Trophoblast cell (in vitro differentiated cells and primary cell): ENCODE measurements around the gene MRPL2.

Experiments
- DNase-seq, 2 donors: peaks; one replicate each; pipeline ENCODE4 v3.0.0-alpha.2; 2016
- H2AFZ ChIP-seq: 2 replicates; pipeline ENCODE4 v1.6.1; 2013; ENCODE audit warnings: low read length, moderate library complexity, mild to moderate bottlenecking; ENCODE audit not compliant: insufficient read depth, poor library complexity
- H2AK5ac ChIP-seq: 2 replicates; pipeline ENCODE4 v1.6.1; 2013; ENCODE audit warnings: mild to moderate bottlenecking, low read length
- H2BK120ac ChIP-seq: 2 replicates; pipeline ENCODE4 v1.6.1; 2013; ENCODE audit warnings: low read length, mild to moderate bottlenecking, moderate library complexity; ENCODE audit not compliant: insufficient read depth, poor library complexity
- H2BK12ac ChIP-seq: 2 replicates; pipeline ENCODE4 v1.6.1; 2013; ENCODE audit warnings: mild to moderate bottlenecking, low read length, moderate library complexity
- H2BK5ac ChIP-seq: 2 replicates; pipeline ENCODE4 v1.6.1; 2013; ENCODE audit warnings: low read length, low read depth, moderate library complexity, mild to moderate bottlenecking; ENCODE audit not compliant: poor library complexity
- H3K14ac ChIP-seq: 2 replicates; pipeline ENCODE4 v1.6.1; 2013; ENCODE audit warnings: mild to moderate bottlenecking, low read length
- H3K18ac ChIP-seq: 2 replicates; pipeline ENCODE4 v1.6.1; 2013; ENCODE audit warnings: mild to moderate bottlenecking, low read length
- H3K23ac ChIP-seq: 2 replicates; pipeline ENCODE4 v1.6.1; 2013; ENCODE audit warnings: low read length
- H3K27ac ChIP-seq: 2 replicates; pipeline ENCODE4 v1.5.1; 2013; ENCODE audit warnings: low read depth, mild to moderate bottlenecking, inconsistent platforms, low read length, moderate library complexity
- H3K27me3 ChIP-seq: 2 replicates; pipeline ENCODE4 v1.6.1; 2013; ENCODE audit warnings: inconsistent platforms, mild to moderate bottlenecking, low read length, moderate library complexity; ENCODE audit not compliant: insufficient read depth
- H3K36me3 ChIP-seq, 2 experiments: 1 replicate in 1 of 2; 2 replicates in 1 of 2; pipeline ENCODE4 v1.6.1; 2013; ENCODE audit warnings: low read length in 2 of 2, mild to moderate bottlenecking in 2 of 2, moderate library complexity in 1 of 2; ENCODE audit not compliant: insufficient read depth in 2 of 2, control insufficient read depth in 1 of 2
- H3K4ac ChIP-seq: 2 replicates; pipeline ENCODE4 v1.6.1; 2013; ENCODE audit warnings: low read depth, mild to moderate bottlenecking, low read length, moderate library complexity
- H3K4me1 ChIP-seq, 2 experiments: 1 replicate in 1 of 2; 2 replicates in 1 of 2; pipeline ENCODE4 v1.6.1; 2013; ENCODE audit warnings: low read length in 2 of 2, mild to moderate bottlenecking in 2 of 2, moderate library complexity in 1 of 2; ENCODE audit not compliant: insufficient read depth in 2 of 2, control insufficient read depth in 1 of 2
- H3K4me2 ChIP-seq: 2 replicates; pipeline ENCODE4 v1.6.1; 2013; ENCODE audit warnings: inconsistent platforms, mild to moderate bottlenecking, low read length, moderate library complexity
- H3K4me3 ChIP-seq: 2 replicates; pipeline ENCODE4 v1.5.1; 2013; ENCODE audit warnings: mild to moderate bottlenecking, low read depth, low read length, inconsistent platforms
- H3K79me1 ChIP-seq: one replicate; pipeline ENCODE4 v1.6.1; 2013; ENCODE audit warnings: low read length
- H3K79me2 ChIP-seq: 2 replicates; pipeline ENCODE4 v1.6.1; 2013; ENCODE audit warnings: low read length, mild to moderate bottlenecking; ENCODE audit not compliant: control insufficient read depth, insufficient read depth, poor library complexity
- H3K9ac ChIP-seq: 2 replicates; pipeline ENCODE4 v1.6.1; 2013; ENCODE audit warnings: mild to moderate bottlenecking, low read length
- H3K9me3 ChIP-seq: 2 replicates; pipeline ENCODE4 v1.6.1; 2013; ENCODE audit warnings: low read depth, mild to moderate bottlenecking, control low read depth, inconsistent platforms, low read length; ENCODE audit not compliant: insufficient read depth
- H4K12ac ChIP-seq: 2 replicates; pipeline ENCODE4 v1.6.1; 2013; ENCODE audit warnings: low read depth, mild to moderate bottlenecking, low read length, moderate library complexity
- H4K8ac ChIP-seq: 2 replicates; pipeline ENCODE4 v1.6.1; 2013; ENCODE audit warnings: low read depth, mild to moderate bottlenecking, low read length, moderate library complexity
- H4K91ac ChIP-seq: one replicate; pipeline ENCODE4 v1.6.1; 2013; ENCODE audit warnings: low read depth, mild to moderate bottlenecking, low read length, moderate library complexity
- WGBS: extraction: QIAGEN DNeasy Blood & Tissue Kit; methylation state at CpG from one replicate; pipeline ENCODE4 v1.1.7; 2013; ENCODE audit warnings: missing lambda C conversion rate; ENCODE audit not compliant: insufficient read length, insufficient coverage; ENCODE audit errors: extremely low coverage; 5-methylcytosine and 5-hydroxymethylcytosine counted together

The MRPL2 gene

GRCh38 chr6:43009124-43009523 is 50.1 kb downstream of the MRPL2 start:
- WGBS, result no CpG with 5 or more reads among the region's 6 CpGs
- no peak overlapping the region for H2AK5ac ChIP-seq
- no peak overlapping the region for H3K14ac ChIP-seq
- H3K79me2 ChIP-seq, result peaks cover 4% of the 10 kb centered on the region
- DNase-seq, result peak; percentile 46 to 53
- H3K36me3 ChIP-seq, result peaks cover 59 to 62% of the 10 kb centered on the region in 2 experiments
- no peak overlapping the region for H3K9ac ChIP-seq
- no peak overlapping the region for H2BK120ac ChIP-seq
- no peak overlapping the region for H3K4ac ChIP-seq
- H3K9me3 ChIP-seq, result no peaks in the 10 kb centered on the region
- no peak overlapping the region for H3K18ac ChIP-seq
- H3K27me3 ChIP-seq, result no peaks in the 10 kb centered on the region
- H4K91ac ChIP-seq, result no peak overlapping the region
- H2BK12ac ChIP-seq, result no peak overlapping the region
- no peak overlapping the region for H4K8ac ChIP-seq
- H3K4me2 ChIP-seq, result no peak overlapping the region
- no peak overlapping the region for H3K4me3 ChIP-seq
- no peak overlapping the region for H2BK5ac ChIP-seq
- H3K79me1 ChIP-seq, result peaks cover under 1% of the 10 kb centered on the region
- no peak overlapping the region for H3K23ac ChIP-seq
- H2AFZ ChIP-seq, result no peak overlapping the region
- H3K4me1 ChIP-seq, result peaks cover 6 to 8% of the 10 kb centered on the region in 2 experiments
- H4K12ac ChIP-seq, result no peak overlapping the region
- no peak overlapping the region for H3K27ac ChIP-seq

GRCh38 chr6:43007126-43007525 is 52.1 kb downstream of the MRPL2 start:
- no peak overlapping the region for H3K27ac ChIP-seq
- no peaks in the 10 kb centered on the region for H3K79me2 ChIP-seq
- no peak overlapping the region for H4K91ac ChIP-seq
- H2AK5ac ChIP-seq, result no peak overlapping the region
- no peaks in the 10 kb centered on the region for H3K4me1 ChIP-seq
- no peak overlapping the region for H3K4me3 ChIP-seq
- H2BK12ac ChIP-seq, result no peak overlapping the region
- no peak overlapping the region for H3K4ac ChIP-seq
- no peaks in the 10 kb centered on the region for H3K9me3 ChIP-seq
- H4K8ac ChIP-seq, result no peak overlapping the region
- no peaks in the 10 kb centered on the region for H3K79me1 ChIP-seq
- no peak overlapping the region for H3K14ac ChIP-seq
- H2AFZ ChIP-seq, result no peak overlapping the region
- H4K12ac ChIP-seq, result no peak overlapping the region
- no peak overlapping the region for H3K18ac ChIP-seq
- WGBS, result no CpG with 5 or more reads among the region's 9 CpGs
- H2BK5ac ChIP-seq, result no peak overlapping the region
- H2BK120ac ChIP-seq, result no peak overlapping the region
- no peak for DNase-seq
- H3K9ac ChIP-seq, result no peak overlapping the region
- peaks cover 58 to 64% of the 10 kb centered on the region in 2 experiments for H3K36me3 ChIP-seq
- no peak overlapping the region for H3K23ac ChIP-seq
- H3K27me3 ChIP-seq, result no peaks in the 10 kb centered on the region
- no peak overlapping the region for H3K4me2 ChIP-seq

- H2AFZ ChIP-seq, result no peak overlapping the region
- no peaks in the 10 kb centered on the region for H3K4me1 ChIP-seq
- H3K9me3 ChIP-seq, result no peaks in the 10 kb centered on the region
- peaks cover 49 to 56% of the 10 kb centered on the region in 2 experiments for H3K36me3 ChIP-seq
- H4K8ac ChIP-seq, result no peak overlapping the region
- H3K4me2 ChIP-seq, result no peak overlapping the region
- H2BK5ac ChIP-seq, result no peak overlapping the region
- no peak overlapping the region for H3K9ac ChIP-seq
- H3K79me1 ChIP-seq, result no peaks in the 10 kb centered on the region
- no peak overlapping the region for H4K91ac ChIP-seq
- no peaks in the 10 kb centered on the region for H3K79me2 ChIP-seq
- H3K23ac ChIP-seq, result no peak overlapping the region
- H3K27ac ChIP-seq, result no peak overlapping the region
- no peak overlapping the region for H3K4ac ChIP-seq
- DNase-seq, result no peak
- no peak overlapping the region for H3K4me3 ChIP-seq
- no peaks in the 10 kb centered on the region for H3K27me3 ChIP-seq
- H3K14ac ChIP-seq, result no peak overlapping the region
- no CpG with 5 or more reads among the region's 11 CpGs for WGBS
- H2BK12ac ChIP-seq, result no peak overlapping the region
- no peak overlapping the region for H2AK5ac ChIP-seq
- no peak overlapping the region for H2BK120ac ChIP-seq
- no peak overlapping the region for H4K12ac ChIP-seq
- no peak overlapping the region for H3K18ac ChIP-seq
Observed at GRCh38 chr6:43006251-43006650, 53.0 kb downstream of the MRPL2 start.

- Histone ChIP-seq H2BK12ac (no peak overlapping the region), H3K14ac (no peak overlapping the region), H3K27ac (no peak overlapping the region), H3K79me2 (no peaks in the 10 kb centered on the region), H2BK5ac (no peak overlapping the region), H3K4me2 (no peak overlapping the region), H4K8ac (no peak overlapping the region), H3K23ac (no peak overlapping the region), H3K4me3 (no peak overlapping the region), H3K36me3 (peaks cover 45 to 52% of the 10 kb centered on the region in 2 experiments), H3K4ac (no peak overlapping the region), H3K79me1 (no peaks in the 10 kb centered on the region), H2AK5ac (no peak overlapping the region), H2BK120ac (no peak overlapping the region), H3K18ac (no peak overlapping the region), H3K9ac (no peak overlapping the region), H3K27me3 (no peaks in the 10 kb centered on the region), H4K12ac (no peak overlapping the region), H2AFZ (no peak overlapping the region), H3K9me3 (no peaks in the 10 kb centered on the region), H3K4me1 (no peaks in the 10 kb centered on the region), H4K91ac (no peak overlapping the region)
- DNase-seq, result no peak
- no CpG with 5 or more reads among the region's 5 CpGs for WGBS
Observed at GRCh38 chr6:43005844-43006243, 53.4 kb downstream of the MRPL2 start.
